ENCODE measurements around the gene UNC119B.

Gene UNC119B

DNA sequence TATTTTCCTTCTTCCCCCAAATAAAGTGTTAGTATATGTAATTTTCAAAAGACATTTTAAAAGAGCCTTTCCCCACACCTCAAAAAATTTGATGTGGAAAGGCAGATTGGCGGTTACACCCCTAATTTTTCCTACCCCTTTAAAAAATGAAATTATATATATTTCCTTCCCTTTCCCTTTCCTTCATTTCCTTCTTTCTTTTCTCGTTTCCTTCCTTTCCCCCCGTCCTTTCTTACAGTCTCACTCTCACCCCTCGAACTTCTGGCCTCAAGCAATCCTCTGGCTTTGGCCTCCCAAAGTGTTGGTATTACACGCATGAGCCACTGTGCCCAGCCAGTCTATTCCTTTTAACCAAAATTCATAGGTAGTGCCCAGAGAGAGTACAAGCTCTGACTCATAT lies 4.2 kb upstream of the UNC119B start:
- H3K36me3 ChIP-seq (replicated peaks), result peaks cover 5% of the 10 kb centered on the region
- no peak for DNase-seq
- H3K27me3 ChIP-seq (replicated peaks), result no peaks in the 10 kb centered on the region
- no peak overlapping the region for H3K27ac ChIP-seq
- H3K4me3 ChIP-seq (ENCODE audit: low read depth, low read length), result no peak overlapping the region
- in situ Hi-C loops (cut with HindIII; ENCODE audit: low pct_ligation_motif_present, low sequenced_read_pairs), result no loop called here
- no peak for TF ChIP-seq CTCF (IDR thresholded peaks at IDR 0.05; ENCODE audit: low read depth, low read length, missing control alignments)

GRCh38 chr12:120708651-120709050 lies 1.6 kb upstream of the UNC119B start:
- no peaks in the 10 kb centered on the region for H3K27me3 ChIP-seq (replicated peaks)
- in situ Hi-C loops (cut with HindIII; ENCODE audit: low pct_ligation_motif_present, low sequenced_read_pairs), result no loop called here
- no peak overlapping the region for H3K4me3 ChIP-seq (ENCODE audit: low read depth, low read length)
- DNase-seq, result no peak
- H3K36me3 ChIP-seq (replicated peaks), result peaks cover 3% of the 10 kb centered on the region
- no peak for TF ChIP-seq CTCF (IDR thresholded peaks at IDR 0.05; ENCODE audit: low read depth, low read length, missing control alignments)
- H3K27ac ChIP-seq, result no peak overlapping the region

GRCh38 chr12:120710805-120711296 lies 593 bp downstream of the UNC119B start:
- DNase-seq, result no peak
- peaks cover 12% of the 10 kb centered on the region for H3K36me3 ChIP-seq (replicated peaks)
- H3K4me3 ChIP-seq (ENCODE audit: low read depth, low read length), result peak overlapping the region; percentile 72
- H3K27ac ChIP-seq, result peak overlapping the region; percentile 53
- H3K27me3 ChIP-seq (replicated peaks), result no peaks in the 10 kb centered on the region
- TF ChIP-seq CTCF (IDR thresholded peaks at IDR 0.05; ENCODE audit: low read depth, low read length, missing control alignments), result no peak
- in situ Hi-C loops (cut with HindIII; ENCODE audit: low pct_ligation_motif_present, low sequenced_read_pairs), result no loop called here

GRCh38 chr12:120711411-120711810 lies 1.2 kb downstream of the UNC119B start:
- peak overlapping the region; percentile 72 for H3K4me3 ChIP-seq (ENCODE audit: low read depth, low read length)
- no peak for DNase-seq
- peaks cover 15% of the 10 kb centered on the region for H3K36me3 ChIP-seq (replicated peaks)
- no peak for TF ChIP-seq CTCF (IDR thresholded peaks at IDR 0.05; ENCODE audit: low read depth, low read length, missing control alignments)
- in situ Hi-C loops (cut with HindIII; ENCODE audit: low pct_ligation_motif_present, low sequenced_read_pairs), result no loop called here
- H3K27ac ChIP-seq, result no peak overlapping the region
- H3K27me3 ChIP-seq (replicated peaks), result no peaks in the 10 kb centered on the region

DNA sequence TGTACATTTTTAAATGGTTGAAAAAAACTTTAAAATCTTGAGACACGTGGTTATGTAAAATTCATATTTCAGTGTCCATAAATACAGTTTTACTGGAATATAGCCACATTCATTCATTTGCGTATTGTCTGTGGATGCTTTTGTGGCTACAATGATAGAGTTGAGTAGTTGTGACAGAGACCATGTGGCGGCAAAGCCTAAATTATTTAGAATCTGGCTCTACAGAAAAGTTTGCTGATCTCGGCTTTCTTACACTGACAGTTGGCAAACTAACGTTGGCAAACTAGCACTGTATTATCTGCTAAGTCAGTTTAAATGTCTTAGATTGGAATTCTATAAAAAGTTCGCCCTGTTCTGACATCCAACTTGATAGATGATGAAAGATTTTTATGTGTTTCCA lies 2.4 kb downstream of the UNC119B start:
- TF ChIP-seq CTCF (IDR thresholded peaks at IDR 0.05; ENCODE audit: low read depth, low read length, missing control alignments), result no peak
- in situ Hi-C loops (cut with HindIII; ENCODE audit: low pct_ligation_motif_present, low sequenced_read_pairs), result no loop called here
- no peak for DNase-seq
- no peaks in the 10 kb centered on the region for H3K27me3 ChIP-seq (replicated peaks)
- H3K27ac ChIP-seq, result no peak overlapping the region
- no peak overlapping the region for H3K4me3 ChIP-seq (ENCODE audit: low read depth, low read length)
- H3K36me3 ChIP-seq (replicated peaks), result peaks cover 24% of the 10 kb centered on the region

- Histone ChIP-seq H3K4me3 (ENCODE audit: low read depth, low read length) (no peak overlapping the region), H3K27ac (no peak overlapping the region), H3K36me3 (replicated peaks) (peaks cover 29% of the 10 kb centered on the region), H3K27me3 (replicated peaks) (no peaks in the 10 kb centered on the region)
- in situ Hi-C loops (cut with HindIII; ENCODE audit: low pct_ligation_motif_present, low sequenced_read_pairs), result no loop called here
- peak; percentile 86 for TF ChIP-seq CTCF (IDR thresholded peaks at IDR 0.05; ENCODE audit: low read depth, low read length, missing control alignments)
- peak; percentile 74 for DNase-seq
These were observed 3.7 kb downstream of the UNC119B start for GRCh38 chr12:120713861-120714482.

Data from brain microvascular endothelial cell (primary cell).